Activated CD8-positive, alpha-beta memory T cell treated with anti-CD3 and anti-CD28 coated beads, Interleukin-2, amount 50 U/mL, for 24 hours (primary cell): ENCODE data around the gene RAB36.

Source experiments
- DNase-seq: peaks from one replicate; pipeline ENCODE4 v3.0.0-alpha.2; 2020; ENCODE audit errors: extremely low read depth

Gene RAB36

GRCh38 chr22:23144932-23145877 is at the start of gene RAB36:
TSS of gene RAB36 (plus strand) at chr22:23145477. CDS start at chr22:23146617, 1,140 bp downstream.
- DNase-seq = peak; percentile 68

GRCh38 chr22:23095733-23096342 is 49.4 kb upstream of the RAB36 start:
- no peak for DNase-seq

GRCh38 chr22:23097412-23098229 is 47.7 kb upstream of the RAB36 start:
- DNase-seq = no peak

- DNase-seq = no peak
Measured at GRCh38 chr22:23098230-23098705, 47.0 kb upstream of the RAB36 start.

- DNase-seq = no peak
Measured at GRCh38 chr22:23098718-23099530, 46.4 kb upstream of the RAB36 start.

GRCh38 chr22:23099531-23099804 is 45.8 kb upstream of the RAB36 start:
- DNase-seq = no peak

GRCh38 chr22:23100124-23100801 is 45.0 kb upstream of the RAB36 start:
- DNase-seq = no peak

GRCh38 chr22:23101524-23101923 is 43.8 kb upstream of the RAB36 start:
- DNase-seq = no peak

GRCh38 chr22:23102002-23102655 is 43.1 kb upstream of the RAB36 start:
- no peak for DNase-seq

GRCh38 chr22:23102776-23103175 is 42.5 kb upstream of the RAB36 start:
- DNase-seq = no peak

- DNase-seq = no peak
Measured at GRCh38 chr22:23103199-23103954, 41.9 kb upstream of the RAB36 start.

- no peak for DNase-seq
Measured at GRCh38 chr22:23104187-23104971, 40.9 kb upstream of the RAB36 start.

- DNase-seq = no peak
Measured at GRCh38 chr22:23105304-23105703, 40.0 kb upstream of the RAB36 start.

GRCh38 chr22:23105919-23106318 is 39.4 kb upstream of the RAB36 start:
- no peak for DNase-seq

- DNase-seq = no peak
Measured at GRCh38 chr22:23106344-23106743, 38.9 kb upstream of the RAB36 start.

GRCh38 chr22:23106906-23107367 is 38.3 kb upstream of the RAB36 start:
- no peak for DNase-seq

GRCh38 chr22:23107487-23108248 is 37.6 kb upstream of the RAB36 start:
- no peak for DNase-seq
